Spleen (tissue), 13 donors: ENCODE results near the gene TCHP. TPM values are rescaled to one million over a fixed set of nuclear protein-coding genes. Genes with fewer than 3 reads are reported as not detected.
"Not testable (repeated sequence)": the region's sequence is repeated elsewhere in the genome, so short reads cannot be mapped to it uniquely, and the experiment has no call there.

Source experiments
- DNase-seq: peaks from one replicate; pipeline ENCODE4 v3.0.0-alpha.2; 2020
- H3K27ac ChIP-seq, 8 donors: fragments of 200-600 bp; sonication (generic) in 7 of 8; 1 replicate in 4 of 8; 2 replicates in 4 of 8; pipeline versions ENCODE4 v1.5.0 to v1.8.0; 2016 to 2021; ENCODE audit warnings: inconsistent platforms in 4 of 8, mild to moderate bottlenecking in 4 of 8, moderate library complexity in 1 of 8
- H3K27me3 ChIP-seq, 7 donors: fragments of 200-600 bp; sonication (generic) in 6 of 7; replicated peaks in 1 of 7; 1 replicate in 4 of 7; 2 replicates in 3 of 7; pipeline versions ENCODE4 v1.5.0 to v1.8.0; 2016 to 2021; ENCODE audit warnings: inconsistent platforms in 3 of 7, mild to moderate bottlenecking in 1 of 7
- H3K36me3 ChIP-seq, 6 donors: fragments of 200-600 bp; sonication (generic) in 5 of 6; 1 replicate in 4 of 6; 2 replicates in 2 of 6; pipeline versions ENCODE4 v1.5.0 to v1.8.0; 2016 to 2021; ENCODE audit warnings: inconsistent platforms in 2 of 6
- H3K4me1 ChIP-seq, 6 donors: fragments of 200-600 bp; sonication (generic) in 5 of 6; 1 replicate in 3 of 6; 2 replicates in 3 of 6; pipeline versions ENCODE4 v1.5.0 to v1.8.0; 2016 to 2021; ENCODE audit warnings: inconsistent platforms in 3 of 6
- H3K4me3 ChIP-seq, 8 donors: fragments of 200-600 bp; sonication (generic) in 7 of 8; 1 replicate in 4 of 8; 2 replicates in 4 of 8; pipeline versions ENCODE4 v1.5.0 to v1.8.0; 2016 to 2021; ENCODE audit warnings: inconsistent platforms in 4 of 8, mild to moderate bottlenecking in 4 of 8, moderate library complexity in 2 of 8
- H3K9me3 ChIP-seq, 8 donors: fragments of 200-600 bp; sonication (generic) in 7 of 8; 1 replicate in 4 of 8; 2 replicates in 4 of 8; pipeline versions ENCODE4 v1.5.0 to v1.8.0; 2016 to 2021; ENCODE audit warnings: inconsistent platforms in 4 of 8
- POLR2A ChIP-seq, 3 donors: fragments of 450-650 bp; IDR thresholded peaks; one replicate each; pipeline ENCODE4 v1.5.1; 2017; ENCODE audit warnings: antibody characterized with exemption in 3 of 3, mild to moderate bottlenecking in 1 of 3
- POLR2AphosphoS5 ChIP-seq, 3 donors: sonication (generic); formaldehyde crosslinking; IDR thresholded peaks; one replicate each; pipeline ENCODE4 v1.5.1; 2017; ENCODE audit warnings: antibody characterized with exemption in 3 of 3
- WGBS, 5 donors: extraction: QIAGEN DNeasy Blood & Tissue Kit in 3 of 5; methylation state at CpG; one replicate each; pipeline versions ENCODE4 v1.1.5 to v1.1.7; 2013 to 2018; 5-methylcytosine and 5-hydroxymethylcytosine counted together
- intact Hi-C: fragments of 100-400 bp; cut with DNase I; formaldehyde crosslinking; loops from one replicate; pipeline ENCODE4 v1.15.0; 2023; ENCODE audit warnings: low total_unique reads
- long read RNA-seq, 2 donors: transcript quantifications; one replicate each; lab custom pipeline, GENCODE V29; 2026
- polyA plus RNA-seq, 3 donors: library from polyadenylated mRNA; stranded (reverse); fragments of 200-250 nt; gene quantifications; one replicate each; pipeline ENCODE4 v1.2.1, GENCODE V29; 2013
- total RNA-seq, 7 donors: library from RNA; depleted of rRNA in 3 of 7; stranded (reverse); fragments of >200 nt in 3 of 7; fragmentation: NEBNext Ultra II Directional in 4 of 7; extraction: Animal tissue kit (Norgen Biotek cat#: 25700) in 4 of 7; gene quantifications; one replicate each; pipeline versions ENCODE4 v1.1.0 to v1.2.1, GENCODE V29; 2016 to 2021
- TF ChIP-seq, protein P1 (sequence below), 11 experiments: fragments of 200-600 bp in 7 of 11; fragments of 450-650 bp in 4 of 11; sonication (generic) in 4 of 11; IDR thresholded peaks in 8 of 11; conservative IDR thresholded peaks in 3 of 11; 1 replicate in 7 of 11; 2 replicates in 4 of 11; pipeline versions ENCODE4 v1.4.0 to v1.8.0; 2016 to 2021; ENCODE audit warnings: antibody characterized with exemption in 11 of 11, inconsistent platforms in 4 of 11, mild to moderate bottlenecking in 1 of 11
- donor health status: healthy with polysubstance abuse.
- donor health status: DM: no; HTN: no; CAD: no; lungs with moderate emphysema.
- donor health status: DM: no; HTN: no; CAD: no.
- donor health status: Bipolar disorder and iron deficiency.
- donor health status: healthy.
- donor health status: DM: no; HTN: no; CAD: no.
- donor health status: DM: yes; HTN: yes; CAD: no.

The TCHP gene, protein sequence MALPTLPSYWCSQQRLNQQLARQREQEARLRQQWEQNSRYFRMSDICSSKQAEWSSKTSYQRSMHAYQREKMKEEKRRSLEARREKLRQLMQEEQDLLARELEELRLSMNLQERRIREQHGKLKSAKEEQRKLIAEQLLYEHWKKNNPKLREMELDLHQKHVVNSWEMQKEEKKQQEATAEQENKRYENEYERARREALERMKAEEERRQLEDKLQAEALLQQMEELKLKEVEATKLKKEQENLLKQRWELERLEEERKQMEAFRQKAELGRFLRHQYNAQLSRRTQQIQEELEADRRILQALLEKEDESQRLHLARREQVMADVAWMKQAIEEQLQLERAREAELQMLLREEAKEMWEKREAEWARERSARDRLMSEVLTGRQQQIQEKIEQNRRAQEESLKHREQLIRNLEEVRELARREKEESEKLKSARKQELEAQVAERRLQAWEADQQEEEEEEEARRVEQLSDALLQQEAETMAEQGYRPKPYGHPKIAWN
- total RNA-seq = 10 to 100 TPM; 21.8 to 35.9 (median 29.0) TPM
- 10 to 100 TPM in 1 of 3 donors, 1 to 10 TPM in 2; 7.3 to 12.5 (median 7.6) TPM for polyA plus RNA-seq
- long read RNA-seq, donor 1, transcript TCHP-202 (13 exons, 3,090 nt) = major isoform, 5 of 13 reads
- long read RNA-seq, donor 1, partial matches to known transcripts = 7 of 13 reads
- long read RNA-seq, donor 1, other reads (novel, unspliced or antisense) = 0 of 13 reads
- long read RNA-seq, donor 2, partial matches to known transcripts = 0 of 2 reads
- long read RNA-seq, donor 2, other reads (novel, unspliced or antisense) = 0 of 2 reads

DNA sequence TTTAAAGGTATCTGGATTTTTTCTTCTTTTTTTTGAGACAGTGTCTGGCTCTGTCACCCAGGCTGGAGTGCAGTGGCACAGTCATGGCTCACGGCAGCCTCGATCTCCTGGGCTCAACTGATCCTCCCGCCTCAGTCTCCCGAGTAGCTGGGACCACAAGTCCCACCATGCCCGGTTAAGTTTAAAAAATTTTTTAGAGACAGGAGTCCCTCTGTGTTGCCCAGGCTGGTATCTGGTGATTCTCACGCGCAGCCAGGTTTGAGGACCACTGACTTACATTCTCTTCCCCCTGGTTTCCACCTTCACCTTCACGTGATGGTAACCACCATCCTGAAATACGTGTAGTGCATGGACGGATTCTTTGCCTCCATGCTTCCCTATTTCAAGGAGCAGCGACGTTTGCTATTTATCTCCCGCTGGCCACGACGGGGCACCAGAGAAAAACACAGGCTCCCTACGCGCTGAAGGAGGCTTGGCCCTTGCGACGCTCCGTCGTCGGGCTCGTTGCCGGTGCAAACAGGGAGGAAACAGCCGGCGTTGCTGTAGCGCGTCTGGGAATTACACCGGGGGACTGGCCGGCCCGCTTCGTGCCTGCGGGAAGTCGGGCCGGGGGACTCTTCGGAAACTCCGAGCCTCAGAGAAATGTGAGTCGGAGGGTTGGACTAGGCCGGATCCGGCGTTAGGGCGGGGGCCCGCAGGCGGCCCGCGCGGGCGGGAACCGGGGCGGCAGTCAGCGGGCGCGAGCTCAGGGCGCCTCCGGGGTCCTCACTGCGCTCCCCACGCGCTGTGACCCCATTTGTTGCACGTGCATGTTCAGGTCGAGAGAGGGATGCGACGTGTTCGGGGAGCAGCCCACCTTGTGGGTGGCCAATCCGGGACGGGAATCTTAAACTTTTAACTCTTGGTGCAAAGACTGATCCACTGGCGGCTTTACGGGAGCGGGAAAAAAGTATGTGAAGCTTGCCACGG lies at the start of gene TCHP:
TSS of gene TCHP (plus strand) at position 492 of the 969 bp plus-strand sequence. CDS start 2,753 bp downstream, outside the sequence.
- Histone ChIP-seq H3K4me1 (peaks cover 13 to 42% (median 31%) of the 10 kb centered on the region in 6 donors), H3K9me3 (no peaks in the 10 kb centered on the region), H3K27ac (peak within 1 kb of the TSS; percentile 66 to 90 (median 85)), H3K36me3 (peaks cover 2 to 28% (median 24%) of the 10 kb centered on the region in 6 donors), H3K27me3 (no peaks in the 10 kb centered on the region), H3K4me3 (peak within 1 kb of the TSS; percentile 73 to 97 (median 91))
- 1 to 3% (median 2%) methylated on average over 37 to 69 of the region's 69 CpGs for WGBS, 5 donors
- intact Hi-C loops = no loop called here
- peak; percentile 96 for DNase-seq
- TF ChIP-seq, protein P1, sequence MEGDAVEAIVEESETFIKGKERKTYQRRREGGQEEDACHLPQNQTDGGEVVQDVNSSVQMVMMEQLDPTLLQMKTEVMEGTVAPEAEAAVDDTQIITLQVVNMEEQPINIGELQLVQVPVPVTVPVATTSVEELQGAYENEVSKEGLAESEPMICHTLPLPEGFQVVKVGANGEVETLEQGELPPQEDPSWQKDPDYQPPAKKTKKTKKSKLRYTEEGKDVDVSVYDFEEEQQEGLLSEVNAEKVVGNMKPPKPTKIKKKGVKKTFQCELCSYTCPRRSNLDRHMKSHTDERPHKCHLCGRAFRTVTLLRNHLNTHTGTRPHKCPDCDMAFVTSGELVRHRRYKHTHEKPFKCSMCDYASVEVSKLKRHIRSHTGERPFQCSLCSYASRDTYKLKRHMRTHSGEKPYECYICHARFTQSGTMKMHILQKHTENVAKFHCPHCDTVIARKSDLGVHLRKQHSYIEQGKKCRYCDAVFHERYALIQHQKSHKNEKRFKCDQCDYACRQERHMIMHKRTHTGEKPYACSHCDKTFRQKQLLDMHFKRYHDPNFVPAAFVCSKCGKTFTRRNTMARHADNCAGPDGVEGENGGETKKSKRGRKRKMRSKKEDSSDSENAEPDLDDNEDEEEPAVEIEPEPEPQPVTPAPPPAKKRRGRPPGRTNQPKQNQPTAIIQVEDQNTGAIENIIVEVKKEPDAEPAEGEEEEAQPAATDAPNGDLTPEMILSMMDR (IDR thresholded peaks at IDR 0.05 in 8 of 11, conservative IDR thresholded peaks at IDR 0.05 in 3 of 11) = peak in 8 of 11 experiments; percentile 10 to 42 (median 32)
- TF ChIP-seq POLR2AphosphoS5 (IDR thresholded peaks at IDR 0.05) (peak; percentile 94 to 97 (median 95)), POLR2A (IDR thresholded peaks at IDR 0.05) (peak in 1 of 3 donors; percentile 48)

DNA sequence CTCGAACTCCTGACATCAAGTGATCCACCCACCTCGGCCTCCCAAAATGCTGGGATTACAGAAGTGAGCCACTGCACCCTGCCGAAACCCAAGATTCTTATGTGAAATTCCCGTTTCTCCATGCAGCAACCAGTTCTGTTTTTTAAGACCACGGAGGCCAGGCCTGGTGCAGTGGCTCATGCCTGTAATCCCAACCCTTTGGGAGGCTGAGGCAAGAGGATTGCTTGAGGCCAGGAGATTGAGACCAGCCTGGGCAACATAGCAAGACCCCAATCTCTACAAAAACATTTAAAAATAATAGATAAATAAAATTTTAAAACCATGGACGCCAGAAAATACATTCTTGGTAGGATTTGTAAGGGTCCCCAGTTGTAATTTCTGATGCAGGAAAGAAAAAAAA lies 49.6 kb upstream of the TCHP start:
- WGBS, 5 donors = 77 to 91% (median 83%) methylated on average over 6 of the region's 6 CpGs
- H3K27ac ChIP-seq, H3K4me3 ChIP-seq, DNase-seq, H3K9me3 ChIP-seq, H3K27me3 ChIP-seq: not testable (repeated sequence)
- peaks cover under 1 to 43% (median 10%) of the 10 kb centered on the region in 6 donors for H3K4me1 ChIP-seq
- peaks cover 0 to 47% (median 30%) of the 10 kb centered on the region in 6 donors for H3K36me3 ChIP-seq
- intact Hi-C loops = loop anchor here (5.0 kb wide), 1 partner anchor 77 kb away; no protein-coding TSS in a partner anchor

DNA sequence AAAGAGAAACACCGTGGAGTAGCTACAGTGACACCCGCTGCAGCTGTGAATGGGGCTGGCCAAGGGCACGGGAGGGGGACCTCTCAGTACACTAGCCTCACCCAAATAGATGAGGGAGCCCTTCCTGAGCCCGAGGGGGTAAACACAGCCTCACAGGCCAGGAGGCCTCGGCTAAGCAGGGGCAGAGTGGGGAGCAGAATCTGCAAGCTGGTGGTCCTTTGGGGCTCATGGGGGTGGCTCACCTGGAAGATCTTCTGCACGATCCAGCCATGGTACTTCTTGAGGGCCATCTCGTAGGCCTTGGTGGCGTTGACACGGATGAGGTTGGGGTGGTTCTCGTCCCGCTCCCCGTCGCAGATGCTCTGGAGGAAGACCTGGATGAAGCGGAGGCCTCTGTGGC lies 44.7 kb upstream of the TCHP start:
- no peak overlapping the region for H3K4me3 ChIP-seq
- H3K4me1 ChIP-seq = peaks cover 0 to 11% (median 0%) of the 10 kb centered on the region in 6 donors
- H3K27me3 ChIP-seq = no peaks in the 10 kb centered on the region
- no peak overlapping the region for H3K27ac ChIP-seq
- TF ChIP-seq POLR2AphosphoS5 (IDR thresholded peaks at IDR 0.05) = no peak
- TF ChIP-seq, protein P1 (IDR thresholded peaks at IDR 0.05 in 8 of 11, conservative IDR thresholded peaks at IDR 0.05 in 3 of 11) = no peak
- TF ChIP-seq POLR2A (IDR thresholded peaks at IDR 0.05) = no peak
- H3K36me3 ChIP-seq = peaks cover 0 to 86% (median 56%) of the 10 kb centered on the region in 6 donors
- 92 to 99% (median 94%) methylated on average over 14 of the region's 14 CpGs for WGBS, 5 donors
- H3K9me3 ChIP-seq = no peaks in the 10 kb centered on the region
- intact Hi-C loops = no loop called here
- DNase-seq = no peak

DNA sequence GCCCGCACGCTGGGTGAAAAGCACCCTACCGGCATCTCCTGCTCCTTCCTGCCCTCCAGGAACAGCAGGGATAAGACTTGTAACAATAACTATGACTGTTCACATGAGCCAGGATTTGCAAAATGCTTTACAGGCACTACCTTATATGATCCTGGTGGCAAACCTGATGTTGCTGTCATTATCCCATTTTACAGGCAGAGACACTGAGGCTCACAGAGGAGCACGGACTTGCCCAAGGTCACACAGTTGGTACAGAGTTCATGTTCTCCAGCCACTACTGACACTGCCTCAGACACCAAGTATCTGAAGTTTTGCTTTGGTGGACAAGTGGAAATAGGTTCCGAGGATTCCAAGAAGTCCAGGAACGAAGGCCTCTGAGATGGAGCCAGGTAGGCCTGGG lies 42.4 kb upstream of the TCHP start:
- DNase-seq = no peak
- Histone ChIP-seq H3K4me3 (no peak overlapping the region), H3K27ac (no peak overlapping the region), H3K27me3 (no peaks in the 10 kb centered on the region), H3K4me1 (peaks cover 0 to 20% (median 0%) of the 10 kb centered on the region in 6 donors), H3K9me3 (no peaks in the 10 kb centered on the region), H3K36me3 (peaks cover 0 to 83% (median 54%) of the 10 kb centered on the region in 6 donors)
- WGBS, 5 donors = 95 to 100% (median 96%) methylated on average over 6 of the region's 6 CpGs
- no peak for TF ChIP-seq POLR2A (IDR thresholded peaks at IDR 0.05)
- TF ChIP-seq, protein P1 (IDR thresholded peaks at IDR 0.05 in 8 of 11, conservative IDR thresholded peaks at IDR 0.05 in 3 of 11) = no peak
- TF ChIP-seq POLR2AphosphoS5 (IDR thresholded peaks at IDR 0.05) = no peak
- intact Hi-C loops = no loop called here
